ENCODE data around the gene MGAT1. TPM values are rescaled to one million over a fixed set of nuclear protein-coding genes. Genes with fewer than 3 reads are reported as not detected.

The MGAT1 gene
- total RNA-seq, 1 donor, result 113 TPM

DNA sequence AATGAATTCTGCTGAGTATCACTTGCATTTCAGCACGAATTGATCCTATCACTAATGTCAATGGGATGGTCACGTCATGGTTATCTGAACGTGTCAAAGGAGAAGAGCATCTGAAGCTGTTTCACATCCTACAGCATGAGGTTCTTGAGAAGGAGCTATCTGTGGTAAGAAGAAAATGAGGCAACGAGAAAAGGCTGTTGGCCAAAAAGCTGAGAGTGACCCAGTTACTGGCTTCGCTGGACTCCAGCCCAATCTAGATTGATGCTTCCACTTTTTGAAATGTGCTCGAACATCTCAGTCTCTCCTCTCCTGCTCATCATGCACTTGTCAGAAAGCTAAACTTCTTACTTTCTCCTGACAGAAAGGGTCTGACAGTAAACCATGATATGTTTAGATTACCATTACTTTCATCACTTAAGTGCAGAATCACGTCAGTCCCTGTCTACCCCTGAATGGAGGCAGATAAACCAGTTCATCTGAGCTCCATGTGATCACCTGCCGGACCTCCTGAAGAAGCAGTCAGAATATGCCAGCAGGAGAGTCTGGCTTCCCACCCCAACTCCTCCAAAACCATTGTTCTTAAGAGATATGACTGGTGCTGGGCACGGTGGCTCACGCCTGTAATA is 22.5 kb downstream of the MGAT1 start:
- Histone ChIP-seq H3K4me3 (ENCODE audit: insufficient read depth, low read length) (no peak overlapping the region), H2AFZ (ENCODE audit: low read length) (no peak overlapping the region), H3K27ac (ENCODE audit: low read depth, low read length) (no peak overlapping the region)

DNA sequence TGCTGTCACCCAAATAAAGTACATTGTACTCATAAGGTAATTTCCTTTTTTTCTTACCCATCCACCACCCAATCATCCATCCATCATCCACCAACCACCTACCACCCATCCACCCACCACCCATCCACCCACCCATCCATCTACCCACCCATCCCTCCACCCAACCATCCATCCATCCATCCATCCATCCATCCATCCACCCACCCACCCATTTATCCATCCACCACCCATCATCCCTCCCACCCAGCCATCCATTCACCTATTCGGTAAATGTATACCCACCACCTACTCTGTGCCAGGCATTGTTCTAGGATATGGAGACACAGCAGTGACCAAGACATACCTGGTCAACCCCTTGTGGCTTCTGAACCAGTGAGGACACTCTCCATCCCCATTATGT is 25.1 kb downstream of the MGAT1 start:
- Histone ChIP-seq H3K4me2 (ENCODE audit: insufficient read depth, low read length) (no peak overlapping the region), H4K20me1 (ENCODE audit: insufficient read depth, low read length) (no peaks in the 10 kb centered on the region), H3K27me3 (ENCODE audit: insufficient read depth, low read length) (no peaks in the 10 kb centered on the region), H3K4me1 (ENCODE audit: insufficient read depth, low read length) (no peaks in the 10 kb centered on the region), H3K4me3 (ENCODE audit: insufficient read depth, low read length) (no peak overlapping the region), H3K79me2 (ENCODE audit: insufficient read depth, low read length) (no peaks in the 10 kb centered on the region), H3K27ac (ENCODE audit: low read depth, low read length) (no peak overlapping the region), H3K9me3 (ENCODE audit: low read depth, low read length) (no peaks in the 10 kb centered on the region), H2AFZ (ENCODE audit: low read length) (no peak overlapping the region), H3K36me3 (ENCODE audit: insufficient read depth, low read length) (no peaks in the 10 kb centered on the region)
- TF ChIP-seq, protein P1, sequence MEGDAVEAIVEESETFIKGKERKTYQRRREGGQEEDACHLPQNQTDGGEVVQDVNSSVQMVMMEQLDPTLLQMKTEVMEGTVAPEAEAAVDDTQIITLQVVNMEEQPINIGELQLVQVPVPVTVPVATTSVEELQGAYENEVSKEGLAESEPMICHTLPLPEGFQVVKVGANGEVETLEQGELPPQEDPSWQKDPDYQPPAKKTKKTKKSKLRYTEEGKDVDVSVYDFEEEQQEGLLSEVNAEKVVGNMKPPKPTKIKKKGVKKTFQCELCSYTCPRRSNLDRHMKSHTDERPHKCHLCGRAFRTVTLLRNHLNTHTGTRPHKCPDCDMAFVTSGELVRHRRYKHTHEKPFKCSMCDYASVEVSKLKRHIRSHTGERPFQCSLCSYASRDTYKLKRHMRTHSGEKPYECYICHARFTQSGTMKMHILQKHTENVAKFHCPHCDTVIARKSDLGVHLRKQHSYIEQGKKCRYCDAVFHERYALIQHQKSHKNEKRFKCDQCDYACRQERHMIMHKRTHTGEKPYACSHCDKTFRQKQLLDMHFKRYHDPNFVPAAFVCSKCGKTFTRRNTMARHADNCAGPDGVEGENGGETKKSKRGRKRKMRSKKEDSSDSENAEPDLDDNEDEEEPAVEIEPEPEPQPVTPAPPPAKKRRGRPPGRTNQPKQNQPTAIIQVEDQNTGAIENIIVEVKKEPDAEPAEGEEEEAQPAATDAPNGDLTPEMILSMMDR (IDR thresholded peaks at IDR 0.05; ENCODE audit: extremely low read depth, low read depth, low read length), result no peak
- no peak for DNase-seq (ENCODE audit: insufficient read length, low spot score, missing footprints)

More for the DNA sequence above, 22.5 kb downstream of the MGAT1 start:
- Histone ChIP-seq H3K79me2 (ENCODE audit: insufficient read depth, low read length) (no peaks in the 10 kb centered on the region), H4K20me1 (ENCODE audit: insufficient read depth, low read length) (peaks cover 4% of the 10 kb centered on the region), H3K4me2 (ENCODE audit: insufficient read depth, low read length) (no peak overlapping the region), H3K4me1 (ENCODE audit: insufficient read depth, low read length) (peaks cover 6% of the 10 kb centered on the region), H3K9me3 (ENCODE audit: low read depth, low read length) (no peaks in the 10 kb centered on the region), H3K27me3 (ENCODE audit: insufficient read depth, low read length) (no peaks in the 10 kb centered on the region), H3K36me3 (ENCODE audit: insufficient read depth, low read length) (no peaks in the 10 kb centered on the region)
- TF ChIP-seq, protein P1 (IDR thresholded peaks at IDR 0.05; ENCODE audit: extremely low read depth, low read depth, low read length), result no peak
- no peak for DNase-seq (ENCODE audit: insufficient read length, low spot score, missing footprints)

DNA sequence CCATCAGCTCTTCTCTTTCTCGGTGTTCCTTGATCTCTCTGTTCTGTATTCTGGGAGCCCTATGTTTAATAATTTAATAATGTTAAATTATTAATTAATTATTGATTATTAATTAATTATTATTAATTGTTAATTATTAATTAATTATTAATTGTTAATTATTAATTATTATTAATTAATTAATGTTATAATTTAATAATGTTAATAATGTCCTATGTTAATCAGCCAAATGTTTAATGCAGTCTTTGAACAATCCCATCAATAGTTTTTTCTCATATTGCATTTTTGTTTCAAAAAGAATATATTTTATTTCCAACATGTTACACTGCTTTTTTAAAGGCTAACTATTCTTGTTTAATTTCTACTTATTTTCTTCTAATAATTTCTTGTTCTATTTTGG is 26.2 kb downstream of the MGAT1 start:
- Histone ChIP-seq H3K4me3 (ENCODE audit: insufficient read depth, low read length) (no peak overlapping the region), H3K27ac (ENCODE audit: low read depth, low read length) (no peak overlapping the region), H3K4me1 (ENCODE audit: insufficient read depth, low read length) (no peaks in the 10 kb centered on the region), H2AFZ (ENCODE audit: low read length) (no peak overlapping the region), H3K9me3 (ENCODE audit: low read depth, low read length) (no peaks in the 10 kb centered on the region), H3K36me3 (ENCODE audit: insufficient read depth, low read length) (no peaks in the 10 kb centered on the region), H3K4me2 (ENCODE audit: insufficient read depth, low read length) (no peak overlapping the region), H3K27me3 (ENCODE audit: insufficient read depth, low read length) (no peaks in the 10 kb centered on the region), H3K79me2 (ENCODE audit: insufficient read depth, low read length) (no peaks in the 10 kb centered on the region), H4K20me1 (ENCODE audit: insufficient read depth, low read length) (no peaks in the 10 kb centered on the region)
- TF ChIP-seq, protein P1 (IDR thresholded peaks at IDR 0.05; ENCODE audit: extremely low read depth, low read depth, low read length), result no peak
- DNase-seq (ENCODE audit: insufficient read length, low spot score, missing footprints), result no peak

DNA sequence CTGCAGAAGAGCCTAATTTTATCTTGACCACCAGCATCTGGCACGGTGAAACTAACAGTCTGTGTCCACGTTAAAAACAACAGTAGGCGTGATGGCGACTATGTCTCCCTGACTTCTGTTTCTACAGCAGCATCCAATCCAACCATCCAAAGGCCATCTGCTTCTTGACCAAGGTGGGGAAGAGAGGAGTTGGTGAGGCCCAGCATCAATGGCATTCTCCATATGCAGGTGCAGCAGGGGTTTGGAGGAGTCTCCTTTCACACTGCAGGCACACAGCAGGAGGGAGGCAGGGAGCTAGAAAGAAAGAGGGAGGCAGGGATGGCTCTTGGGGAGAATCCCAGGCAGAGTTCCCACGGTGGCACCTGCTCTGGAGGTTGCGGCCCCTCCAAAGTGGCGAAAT is 27.0 kb downstream of the MGAT1 start:
- H3K36me3 ChIP-seq (ENCODE audit: insufficient read depth, low read length), result no peaks in the 10 kb centered on the region
- TF ChIP-seq, protein P1 (IDR thresholded peaks at IDR 0.05; ENCODE audit: extremely low read depth, low read depth, low read length), result no peak
- no peak overlapping the region for H3K27ac ChIP-seq (ENCODE audit: low read depth, low read length)
- no peaks in the 10 kb centered on the region for H3K9me3 ChIP-seq (ENCODE audit: low read depth, low read length)
- no peak overlapping the region for H2AFZ ChIP-seq (ENCODE audit: low read length)
- no peaks in the 10 kb centered on the region for H3K79me2 ChIP-seq (ENCODE audit: insufficient read depth, low read length)
- no peak overlapping the region for H3K4me3 ChIP-seq (ENCODE audit: insufficient read depth, low read length)
- H3K4me2 ChIP-seq (ENCODE audit: insufficient read depth, low read length), result no peak overlapping the region
- no peaks in the 10 kb centered on the region for H4K20me1 ChIP-seq (ENCODE audit: insufficient read depth, low read length)
- no peaks in the 10 kb centered on the region for H3K27me3 ChIP-seq (ENCODE audit: insufficient read depth, low read length)
- no peaks in the 10 kb centered on the region for H3K4me1 ChIP-seq (ENCODE audit: insufficient read depth, low read length)
- DNase-seq (ENCODE audit: insufficient read length, low spot score, missing footprints), result no peak
